Smooth muscle cell of the brain vasculature (primary cell): Measurements from ENCODE around the gene CNTRL.

ENCODE experiments used
- DNase-seq: peaks from one replicate; pipeline ENCODE4 v3.0.0-alpha.2; 2012; ENCODE audit warnings: low read depth, low spot score

Gene CNTRL

DNA sequence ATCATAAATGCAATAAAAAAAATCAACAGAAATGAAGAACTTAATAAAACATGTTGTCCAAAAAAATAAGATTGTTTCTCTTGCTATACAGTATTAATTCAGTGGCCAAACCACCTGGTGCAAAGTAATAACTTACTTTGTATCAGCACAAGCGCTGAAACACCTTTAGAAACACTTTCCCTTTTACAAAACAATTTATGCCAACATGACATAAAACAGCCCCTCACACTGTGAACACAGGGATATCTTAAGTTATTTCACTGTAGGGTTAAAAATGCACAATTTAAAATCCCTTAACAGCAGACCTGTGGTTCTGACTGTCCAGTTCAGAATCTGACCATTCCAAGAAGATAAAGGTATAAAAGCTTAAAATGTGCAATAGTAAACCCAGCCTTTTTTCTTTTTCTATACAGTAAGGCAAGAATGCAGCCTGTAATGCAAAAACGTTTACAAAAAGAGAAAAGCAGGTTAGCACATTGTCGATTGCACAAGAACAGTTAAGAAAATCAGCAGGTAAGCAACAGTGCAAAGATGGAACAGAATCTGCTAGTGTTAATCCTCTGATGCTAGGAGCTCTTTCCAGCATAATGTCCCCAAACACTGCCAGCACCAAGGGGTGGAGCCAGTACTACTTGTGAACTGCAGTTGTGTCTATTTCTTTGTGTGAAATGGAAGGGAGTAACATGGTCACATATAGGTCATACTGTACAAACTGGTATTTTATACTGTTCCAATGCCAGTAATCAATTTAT lies 105.4 kb downstream of the CNTRL start:
- DNase-seq: no peak

DNA sequence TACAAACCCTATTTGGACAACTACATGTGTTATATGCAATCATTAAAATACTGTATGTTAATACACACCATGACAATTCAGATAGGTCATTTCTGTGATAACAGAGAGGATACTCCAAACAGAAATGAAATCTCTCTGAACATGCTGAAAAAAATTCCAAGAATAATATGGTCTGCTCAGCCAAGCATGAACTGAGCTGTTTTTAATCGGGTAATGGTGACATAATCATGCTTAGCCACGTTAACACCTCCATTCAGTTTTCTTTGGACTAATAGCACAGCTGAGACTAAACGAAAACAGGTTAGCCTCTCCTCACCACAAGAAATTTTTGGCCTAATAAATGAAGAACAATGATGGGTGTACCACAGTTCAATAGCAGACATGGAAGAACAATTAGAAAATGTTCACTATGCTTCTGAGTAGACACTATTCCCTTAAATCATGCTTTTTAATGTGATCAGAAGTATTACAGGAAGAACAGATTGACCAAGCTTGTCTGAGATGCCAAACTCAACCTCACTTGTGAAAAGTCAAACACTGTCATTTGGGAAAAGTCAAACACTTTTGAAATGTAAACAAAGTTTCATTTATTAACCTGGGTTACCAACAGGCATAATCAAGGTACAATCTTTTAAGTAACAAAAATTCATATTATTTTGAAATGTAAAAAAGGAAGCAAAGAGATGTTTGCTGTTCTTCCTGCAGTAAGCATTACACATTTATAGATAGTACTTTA lies 107.5 kb downstream of the CNTRL start:
- no peak for DNase-seq

DNA sequence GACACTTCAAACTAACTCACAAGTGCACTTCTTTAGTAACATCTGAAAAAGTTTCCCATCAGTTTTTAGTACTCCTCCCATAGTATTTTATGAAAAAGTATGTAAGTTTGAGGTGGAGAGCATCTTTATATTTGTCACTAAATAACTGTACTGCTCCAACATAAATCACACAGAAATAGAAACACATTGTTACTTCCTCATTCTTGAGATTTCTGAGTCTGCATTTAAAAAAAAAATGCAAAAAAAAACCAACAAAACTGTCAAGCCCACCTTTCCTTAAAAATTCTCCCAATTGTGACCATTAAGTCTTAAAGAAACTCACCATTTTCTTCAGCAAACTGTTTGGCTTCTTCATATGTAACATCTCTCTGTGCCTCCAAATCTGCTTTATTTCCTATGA lies 108.2 kb downstream of the CNTRL start:
- DNase-seq: no peak

DNA sequence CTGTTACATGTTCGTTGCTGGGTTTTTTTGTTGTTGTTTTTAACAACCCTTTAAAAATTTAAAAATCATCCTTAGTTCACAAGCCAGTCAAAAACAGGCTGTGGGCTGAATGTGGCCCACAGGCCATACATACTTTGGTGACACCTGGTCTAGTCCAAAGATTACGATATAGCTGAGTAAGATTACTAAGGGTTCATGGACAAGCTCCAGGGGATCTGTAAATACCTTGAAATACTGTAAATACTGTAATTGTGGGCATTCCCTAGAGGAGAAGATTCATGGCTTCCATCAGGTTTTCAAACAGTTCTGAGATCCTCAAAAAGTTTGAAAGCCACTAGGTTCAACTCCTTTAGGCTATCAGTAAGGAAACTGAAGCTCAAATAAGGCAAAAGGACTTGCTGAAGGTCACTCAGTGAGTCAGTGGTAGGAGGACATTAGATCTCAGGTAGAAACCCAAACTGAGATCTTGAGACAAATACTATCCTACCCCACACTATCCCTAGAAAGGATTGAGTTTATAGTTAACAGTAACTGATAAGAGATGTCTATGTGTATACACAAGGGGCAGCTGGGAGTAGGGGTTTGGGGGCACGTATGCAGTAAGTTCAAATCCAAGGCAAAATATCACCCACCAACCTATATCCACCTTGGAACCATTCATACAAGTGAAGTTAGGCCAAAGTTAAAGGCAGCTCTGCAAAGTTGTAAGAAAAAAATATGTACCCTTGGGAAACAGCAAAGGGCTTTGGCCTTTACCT lies 109.1 kb downstream of the CNTRL start:
- no peak for DNase-seq

DNA sequence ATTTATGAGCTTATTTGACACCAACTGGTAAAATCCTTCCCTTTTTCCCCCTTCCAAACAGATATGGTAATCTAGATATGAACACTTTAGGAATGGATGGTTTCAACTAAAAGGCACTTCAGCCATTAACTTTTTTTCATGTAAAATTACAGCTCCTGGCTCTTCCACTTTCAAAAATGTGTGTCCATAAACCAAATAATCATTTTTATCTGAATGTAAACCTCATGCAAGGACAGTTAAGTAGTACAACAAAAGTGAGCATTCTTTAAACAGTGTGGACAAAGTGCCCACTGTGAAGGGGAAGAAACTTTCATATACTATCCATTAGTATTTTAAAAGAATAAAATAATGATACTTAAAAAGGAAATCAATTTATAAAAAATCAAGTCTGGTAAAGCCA lies 109.7 kb downstream of the CNTRL start:
- DNase-seq: no peak

DNA sequence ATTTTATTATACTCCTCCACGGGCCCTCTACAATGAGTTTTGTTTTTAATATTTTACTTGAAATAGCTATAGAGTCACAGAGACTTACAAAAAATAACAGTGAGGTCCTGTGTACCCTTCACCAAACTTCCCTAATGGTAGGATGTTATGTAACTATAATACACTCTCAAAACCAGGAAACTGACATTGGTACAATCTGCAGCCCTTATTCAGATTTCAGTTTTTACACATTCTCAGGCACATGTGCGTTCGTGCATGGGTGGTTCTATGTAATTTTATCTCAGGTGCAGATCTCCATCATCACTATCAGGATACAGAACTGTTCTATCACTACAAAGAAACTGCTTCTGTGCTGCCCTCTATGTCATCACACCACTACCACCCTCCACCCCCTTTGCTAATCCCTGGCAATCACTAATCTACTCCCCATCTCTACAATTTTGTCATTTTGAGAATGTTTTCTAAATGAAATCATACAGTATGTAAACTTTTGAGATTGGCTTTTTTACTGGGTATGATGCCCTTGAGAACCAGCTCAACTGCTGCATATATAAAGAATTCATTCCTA lies 110.5 kb downstream of the CNTRL start:
- DNase-seq: no peak

DNA sequence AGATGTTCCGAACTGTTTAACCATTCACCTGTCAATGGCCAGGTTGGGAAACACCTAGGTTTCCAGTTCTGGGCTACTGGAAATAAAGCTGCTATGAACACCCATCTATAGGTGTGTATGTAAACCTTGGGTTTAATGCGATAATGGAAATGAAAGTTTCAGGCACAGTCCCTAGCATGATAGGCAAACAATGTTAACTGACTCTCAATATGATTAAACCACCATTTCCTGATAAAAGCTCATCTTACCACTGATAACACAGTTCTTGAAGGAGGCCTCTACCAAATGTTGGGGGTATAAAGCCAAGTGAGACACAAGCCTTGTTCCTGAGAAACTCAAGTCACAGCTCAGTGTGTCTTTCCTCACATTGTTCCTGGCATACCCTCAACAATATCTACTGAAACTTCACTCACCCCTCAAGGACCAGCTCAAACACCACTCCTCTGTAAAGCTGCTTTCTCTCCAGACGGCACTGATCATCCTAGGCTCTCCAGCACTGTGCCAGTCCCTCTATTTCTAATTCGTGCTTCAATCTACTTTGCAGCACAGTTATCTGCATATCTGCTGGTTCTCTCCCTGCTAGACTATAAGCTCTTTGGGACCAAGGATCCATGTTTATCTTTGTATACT lies 111.1 kb downstream of the CNTRL start:
- DNase-seq: no peak

DNA sequence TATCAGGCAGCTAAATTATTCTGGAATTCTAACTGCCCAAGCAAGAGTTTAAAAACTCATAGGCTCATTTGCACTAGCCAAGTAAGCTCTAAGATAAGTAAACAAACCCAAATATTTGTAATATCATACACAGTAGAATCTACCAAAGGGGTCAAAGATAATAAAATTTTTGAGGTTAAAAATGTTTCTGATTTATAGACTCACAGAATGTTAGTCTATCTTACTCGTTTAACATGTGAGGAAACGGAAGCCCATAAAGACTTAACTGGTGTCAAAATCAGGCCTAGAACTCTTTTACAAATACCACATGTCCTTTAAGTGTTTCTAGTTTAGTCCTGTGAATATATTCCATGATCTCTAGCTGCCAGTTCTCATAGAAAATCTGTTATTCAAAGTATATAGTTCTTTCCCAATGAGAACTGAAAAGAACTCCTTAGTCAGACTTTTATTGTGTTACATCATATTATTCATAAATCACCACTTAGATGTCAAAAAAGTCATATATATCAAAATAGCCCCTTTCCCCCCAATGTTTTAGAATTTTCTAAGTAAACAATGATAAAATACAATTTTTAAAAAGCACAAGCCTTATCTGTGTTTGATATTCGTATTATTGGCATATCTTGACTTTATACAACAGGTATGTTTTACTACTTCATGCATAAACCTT lies 113.0 kb downstream of the CNTRL start:
- no peak for DNase-seq

DNA sequence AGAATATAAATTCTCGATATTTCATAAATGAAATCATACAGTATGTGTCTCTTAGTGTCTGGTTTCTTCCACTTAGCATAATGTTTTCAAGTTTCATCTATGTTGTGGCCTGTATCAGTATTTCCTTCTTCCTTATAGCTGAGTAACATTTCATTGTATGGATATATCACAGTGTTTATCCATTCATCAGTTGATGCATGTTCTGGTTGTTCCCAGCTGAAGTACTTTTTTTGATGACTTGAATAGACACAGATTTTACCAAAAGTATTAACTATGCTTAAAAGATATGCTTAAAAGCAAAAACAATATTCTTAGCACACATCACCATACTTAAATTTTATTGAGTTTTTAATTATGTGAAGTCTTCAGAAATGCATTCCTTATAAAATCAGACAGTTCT lies 114.3 kb downstream of the CNTRL start:
- no peak for DNase-seq

DNA sequence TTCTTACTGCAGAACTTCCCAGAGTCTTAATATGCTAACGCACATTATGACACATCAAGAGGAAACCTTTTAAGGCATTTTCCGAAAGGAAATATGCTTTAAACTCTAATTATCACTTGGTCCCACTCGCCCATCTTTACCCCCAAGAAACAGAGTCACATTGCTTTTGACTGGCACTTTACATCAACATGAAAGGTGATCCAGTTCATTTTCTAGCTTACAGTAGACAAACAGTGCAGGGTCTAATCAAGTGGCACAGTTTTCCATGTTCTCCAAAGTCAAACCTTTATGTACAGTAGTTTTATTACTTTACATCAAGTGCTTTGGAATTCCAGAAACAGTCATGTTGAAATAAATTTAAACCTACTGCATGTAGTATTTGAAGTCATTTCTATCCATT lies 114.9 kb downstream of the CNTRL start:
- no peak for DNase-seq

DNA sequence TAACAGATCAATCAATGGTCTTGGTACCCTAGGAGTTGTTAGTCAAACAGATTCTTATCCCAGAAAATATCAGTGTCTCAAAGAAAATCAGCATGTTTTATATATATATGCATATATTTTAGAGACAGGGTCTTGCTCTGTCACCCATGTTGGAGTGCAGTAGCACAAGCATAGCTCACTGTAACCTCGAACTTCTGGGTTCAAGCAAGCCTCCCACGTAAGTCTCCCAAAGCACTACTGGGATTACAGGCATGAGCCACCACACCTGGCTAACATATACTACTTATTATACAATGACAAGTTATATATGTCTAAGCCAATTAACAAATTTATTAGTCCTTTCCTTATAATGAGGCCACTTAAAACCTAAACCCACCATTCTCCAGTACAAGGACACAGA lies 116.5 kb downstream of the CNTRL start:
- DNase-seq: no peak

DNA sequence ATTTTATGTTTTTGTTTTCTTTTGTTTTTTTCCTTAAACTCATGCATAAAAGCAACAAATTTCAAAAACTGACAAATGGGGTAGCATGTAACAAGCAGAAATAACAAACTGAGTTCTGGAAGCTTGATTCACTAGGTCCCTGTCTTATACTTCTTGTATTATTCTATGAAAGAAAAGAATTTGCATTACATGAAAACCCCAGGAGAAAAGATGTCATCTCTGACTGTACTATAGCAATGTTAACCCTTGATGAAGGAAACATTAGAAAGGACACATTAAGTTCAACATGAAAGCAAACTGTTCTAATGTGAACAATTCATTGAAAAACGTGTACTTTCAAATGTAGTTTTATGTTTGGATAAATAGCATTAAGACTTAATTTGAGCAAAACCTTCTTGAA lies 117.8 kb downstream of the CNTRL start:
- DNase-seq: no peak

DNA sequence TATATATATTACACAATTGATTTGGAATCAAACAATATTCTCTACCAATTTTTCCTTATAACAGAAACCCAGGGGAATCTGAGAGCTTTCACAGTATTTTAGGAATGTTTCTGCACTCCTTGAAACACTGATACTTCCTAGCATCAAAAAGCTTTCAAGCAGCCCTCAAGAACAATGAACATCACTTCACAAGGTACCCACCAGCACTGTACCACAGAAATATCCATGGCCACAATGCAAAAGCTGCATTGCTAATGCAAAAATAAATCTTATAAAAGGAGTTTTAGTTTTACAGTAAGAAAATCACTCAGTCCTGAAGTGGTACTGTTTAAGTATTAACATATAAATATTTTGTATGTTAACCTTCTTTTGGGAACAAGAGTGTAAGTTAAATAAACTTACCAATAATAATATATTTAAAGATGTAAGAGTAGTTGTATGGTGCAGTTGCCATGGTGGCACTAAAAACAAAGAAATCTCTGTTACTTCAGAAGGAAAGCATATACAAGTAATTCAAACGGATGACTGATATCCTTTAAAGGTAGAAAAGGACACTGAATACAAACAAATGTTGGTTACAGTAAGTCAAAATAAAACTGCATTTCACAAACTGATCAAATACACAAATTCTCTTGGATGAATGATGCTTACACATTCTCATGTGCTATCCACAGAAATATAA lies 118.3 kb downstream of the CNTRL start:
- no peak for DNase-seq

DNA sequence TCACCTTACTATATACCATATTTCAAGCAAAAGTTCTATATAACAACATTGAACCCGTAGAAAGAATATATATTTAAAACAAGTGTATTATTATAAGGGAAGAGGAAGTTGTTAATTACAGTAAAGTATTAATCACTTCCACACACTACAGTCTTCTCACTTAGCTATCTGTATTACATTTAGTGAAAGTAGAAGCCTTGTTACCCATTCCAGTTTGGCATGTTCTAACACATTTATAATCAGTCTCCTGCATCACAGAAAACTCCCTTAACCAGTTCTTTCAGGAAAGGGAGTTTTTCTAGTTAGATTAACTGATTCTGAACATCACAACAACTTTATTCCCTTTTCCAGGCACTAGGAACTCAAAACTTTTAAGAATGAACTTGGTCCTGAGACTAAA lies 120.0 kb downstream of the CNTRL start:
- DNase-seq: no peak

DNA sequence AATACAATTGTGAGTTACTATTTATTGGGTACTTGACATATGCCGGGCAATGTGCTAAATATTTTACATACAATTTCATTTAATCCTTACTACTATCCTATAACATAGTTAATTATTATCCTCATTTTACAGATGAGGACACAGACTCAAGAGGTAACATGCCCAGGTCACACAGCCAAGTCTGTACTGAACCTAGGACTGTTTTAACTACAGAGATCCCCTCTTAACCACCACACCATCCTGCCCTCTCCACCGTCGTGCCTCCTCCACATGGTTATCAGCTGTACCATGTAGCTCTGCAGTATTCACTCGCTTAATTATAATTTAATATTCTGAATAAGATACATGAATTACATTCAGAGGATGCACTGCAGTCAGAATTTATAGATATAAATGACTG lies 121.6 kb downstream of the CNTRL start:
- no peak for DNase-seq

DNA sequence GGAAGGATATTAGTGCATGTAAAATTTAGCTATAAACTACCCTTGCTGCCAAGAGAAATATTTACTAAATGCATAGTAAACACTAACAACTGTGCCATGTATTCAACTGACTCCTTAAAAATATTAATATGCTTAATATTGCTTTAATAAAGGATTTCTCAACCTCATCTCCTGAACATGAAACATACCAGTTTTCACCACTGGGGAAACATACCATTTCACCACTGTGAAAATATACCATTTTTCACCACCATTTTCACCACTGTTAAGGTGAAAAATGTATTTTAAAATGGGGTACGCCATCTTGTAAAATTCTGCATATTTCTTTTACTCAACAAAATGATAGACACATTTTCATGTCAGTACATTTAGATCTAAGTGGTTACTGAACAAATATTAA lies 122.4 kb downstream of the CNTRL start:
- no peak for DNase-seq

DNA sequence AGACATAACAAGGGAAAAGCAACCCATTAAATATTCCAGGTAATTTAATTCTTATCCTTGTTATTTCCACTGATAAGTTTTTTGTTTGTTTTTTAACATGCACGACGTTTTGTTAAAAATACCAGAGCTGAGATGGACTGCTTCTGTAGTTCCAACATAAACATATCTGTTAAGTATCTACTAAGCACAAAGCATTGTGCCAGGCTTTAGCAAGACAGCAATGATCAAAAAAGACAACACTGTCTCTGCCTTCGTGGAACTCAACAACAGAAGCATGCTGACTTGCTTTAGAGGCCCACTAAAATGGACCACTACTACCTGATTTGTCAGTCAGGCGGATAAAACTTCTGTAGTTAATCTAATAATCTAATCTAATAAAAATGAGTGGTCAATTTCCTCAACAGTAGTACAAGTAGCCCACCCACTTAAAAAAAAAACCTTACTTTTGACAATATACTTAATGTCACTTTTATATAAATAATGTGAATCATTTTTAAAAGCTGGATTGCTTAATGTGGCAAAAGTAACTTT lies 123.8 kb downstream of the CNTRL start:
- no peak for DNase-seq

DNA sequence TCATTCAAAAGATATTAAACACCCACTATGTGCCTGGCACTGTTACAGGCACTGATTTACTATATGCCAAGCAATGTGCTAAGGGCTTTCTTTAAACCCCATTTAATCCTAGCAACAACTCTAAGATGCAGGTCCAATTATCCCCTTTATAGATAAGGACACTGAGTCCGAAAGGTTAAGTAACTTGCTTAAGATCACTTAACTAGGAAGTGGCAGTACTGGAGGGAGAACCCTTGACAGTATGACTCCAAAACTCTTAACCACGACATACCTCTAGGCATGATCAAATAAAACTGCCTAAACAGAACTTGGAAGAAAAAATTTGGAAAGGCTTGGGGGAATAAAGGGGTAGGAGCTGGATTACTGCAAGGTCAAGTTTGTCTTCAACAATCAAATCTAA lies 125.2 kb downstream of the CNTRL start:
- DNase-seq: no peak

DNA sequence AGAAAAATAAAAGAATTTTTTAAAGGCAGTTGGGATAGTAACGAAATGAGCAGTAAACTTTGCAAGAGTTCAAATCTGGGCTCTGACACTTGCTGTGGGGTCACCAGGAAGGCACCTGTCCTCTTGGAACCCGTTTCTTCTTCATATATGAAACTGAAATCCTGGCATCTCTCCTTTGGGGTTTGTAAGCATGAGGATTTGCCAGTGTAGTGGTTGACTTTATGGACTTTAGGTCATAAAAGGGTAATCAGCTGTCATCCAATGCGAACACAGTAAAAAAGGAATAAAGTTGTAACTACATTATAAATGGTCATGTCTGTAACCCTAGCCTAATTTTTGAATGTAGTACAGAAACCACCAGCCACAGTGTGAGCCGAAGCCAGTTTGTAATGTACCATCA lies 125.6 kb downstream of the CNTRL start:
- DNase-seq: no peak

DNA sequence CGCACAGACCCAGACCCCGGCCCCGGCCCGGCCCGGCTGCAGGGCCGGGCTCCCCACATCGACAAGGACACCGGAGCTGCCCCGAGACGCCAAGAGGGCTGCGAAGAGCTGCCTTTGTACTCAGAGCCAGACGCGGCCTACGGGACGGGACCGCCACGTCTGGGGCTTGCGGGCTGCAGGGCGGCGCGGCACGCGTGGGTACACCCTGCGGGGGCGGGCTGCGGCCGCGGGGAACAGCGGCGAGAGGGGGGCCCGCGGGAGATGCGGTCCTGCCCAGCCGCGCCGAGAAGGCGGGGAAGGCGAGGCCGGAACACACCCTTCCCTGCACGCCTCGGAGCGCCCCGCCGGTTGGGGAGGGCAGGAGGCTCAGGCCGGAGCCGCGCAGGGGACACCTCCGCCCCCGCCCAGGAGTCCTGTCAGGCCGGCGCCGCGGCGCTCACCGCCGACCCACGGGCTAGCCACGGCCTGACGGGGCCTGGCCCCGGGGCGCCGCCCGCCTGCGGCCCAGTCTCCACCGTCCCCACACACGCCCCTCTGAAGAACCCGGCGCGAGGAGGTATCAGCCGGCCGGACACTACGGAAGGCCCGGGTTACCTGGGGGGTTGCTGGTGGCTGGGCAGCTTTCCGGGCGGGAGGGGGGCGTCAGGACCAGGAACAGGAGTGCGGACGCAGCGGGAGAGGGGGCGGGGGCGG lies 126.4 kb downstream of the CNTRL start:
- DNase-seq: no peak
